H1 (cell line): ENCODE measurements around the gene PPP1R14C. TPM values are rescaled to one million over a fixed set of nuclear protein-coding genes. Genes with fewer than 3 reads are reported as not detected.

Experiments used
- CTCF ChIA-PET: fragments of 300-600 bp; sonication (Branson Sonifier 250); formaldehyde crosslinking; loops from one replicate; lab custom pipeline; 2021; ENCODE audit not compliant: partially characterized antibody; lab: Charles Lee
- POLR2A ChIA-PET: fragments of 300-600 bp; sonication (Branson Sonifier 250); formaldehyde crosslinking; loops from one replicate; lab custom pipeline; 2021; ENCODE audit warnings: inconsistent platforms; ENCODE audit not compliant: partially characterized antibody; lab: Charles Lee
- DNase-seq, 2 experiments: peaks; one replicate each; pipeline versions ENCODE4 v3.0.0 to v3.0.0-alpha.2; 2010 to 2022; ENCODE audit warnings: low spot score in 2 of 2, low read depth in 1 of 2, mixed read lengths in 1 of 2
- FAIRE-seq: peaks from 2 replicates; lab custom pipeline; 2011; peaks lifted over from hg19 to GRCh38; lab: Jason Lieb, UNC
- H2AFZ ChIP-seq: 2 replicates; pipeline ENCODE4 v1.8.1; 2012; ENCODE audit warnings: low read length, inconsistent platforms
- H2AK5ac ChIP-seq: 2 replicates; pipeline ENCODE4 v1.6.1; 2013; ENCODE audit warnings: low read depth, low read length
- H2BK120ac ChIP-seq: replicated peaks from 2 replicates; pipeline ENCODE3; 2013; ENCODE audit warnings: low read depth, low read length, inconsistent platforms
- H2BK12ac ChIP-seq: 2 replicates; pipeline ENCODE4 v1.6.1; 2013; ENCODE audit warnings: low read depth, low read length
- H2BK15ac ChIP-seq: 2 replicates; pipeline ENCODE4 v1.6.1; 2013; ENCODE audit warnings: low read length
- H2BK20ac ChIP-seq: 2 replicates; pipeline ENCODE4 v1.6.1; 2013; ENCODE audit warnings: low read length
- H2BK5ac ChIP-seq: 2 replicates; pipeline ENCODE4 v1.6.1; 2013; ENCODE audit warnings: low read depth, low read length
- H3K14ac ChIP-seq: 2 replicates; pipeline ENCODE4 v1.6.1; 2013; ENCODE audit warnings: inconsistent platforms; ENCODE audit not compliant: insufficient read length
- H3K18ac ChIP-seq: 2 replicates; pipeline ENCODE4 v1.6.1; 2013; ENCODE audit warnings: low read length; ENCODE audit errors: extremely low read depth
- H3K23ac ChIP-seq: 2 replicates; pipeline ENCODE4 v1.6.1; 2013; ENCODE audit warnings: inconsistent platforms; ENCODE audit not compliant: insufficient read length
- H3K23me2 ChIP-seq: 2 replicates; pipeline ENCODE4 v1.6.1; 2013; ENCODE audit warnings: low read depth, low read length
- H3K27ac ChIP-seq: 2 replicates; pipeline ENCODE4 v1.6.1; 2011; ENCODE audit warnings: low read depth, low read length, inconsistent platforms
- H3K27me3 ChIP-seq, 4 experiments: replicated peaks in 1 of 4; 1 replicate in 1 of 4; 2 replicates in 3 of 4; pipeline versions ENCODE4 v1.6.1 to v1.8.1; 2011 to 2013; ENCODE audit warnings: low read length in 3 of 4, mild to moderate bottlenecking in 3 of 4, inconsistent platforms in 2 of 4, mixed read lengths in 2 of 4, moderate library complexity in 1 of 4; ENCODE audit not compliant: control insufficient read depth in 3 of 4, insufficient read depth in 3 of 4; ENCODE audit errors: extremely low read depth in 1 of 4
- H3K36me3 ChIP-seq, 4 experiments: 2 replicates each; pipeline versions ENCODE4 v1.6.1 to v1.8.1; 2011 to 2013; ENCODE audit warnings: mild to moderate bottlenecking in 4 of 4, low read length in 3 of 4, moderate library complexity in 2 of 4, control low read depth in 1 of 4, inconsistent platforms in 1 of 4; ENCODE audit not compliant: insufficient read depth in 4 of 4, control insufficient read depth in 2 of 4
- H3K4ac ChIP-seq: replicated peaks from 2 replicates; pipeline ENCODE3; 2013; ENCODE audit warnings: low read length, low read depth, mixed read lengths, inconsistent platforms; ENCODE audit not compliant: insufficient read length
- H3K4me1 ChIP-seq, 4 experiments: replicated peaks in 1 of 4; 1 replicate in 1 of 4; 2 replicates in 3 of 4; pipeline versions ENCODE4 v1.6.1 to v1.8.1; 2011 to 2013; ENCODE audit warnings: low read length in 3 of 4, inconsistent platforms in 2 of 4, mixed read lengths in 1 of 4; ENCODE audit not compliant: insufficient read depth in 4 of 4, control insufficient read depth in 3 of 4
- H3K4me2 ChIP-seq, 2 experiments: 2 replicates each; pipeline versions ENCODE4 v1.6.1 to v1.8.1; 2011 to 2013; ENCODE audit warnings: low read depth in 2 of 2, low read length in 2 of 2, control low read depth in 1 of 2, inconsistent platforms in 1 of 2, mild to moderate bottlenecking in 1 of 2; ENCODE audit not compliant: insufficient read depth in 1 of 2
- H3K4me3 ChIP-seq, 4 experiments: fragments of 200-600, 300-600 bp in 1 of 4; sonication (generic), shearing (Covaris generic), sonication (Bioruptor Twin) in 1 of 4; 2 replicates each; pipeline versions ENCODE4 v1.5.1 to v1.8.1; 2011 to 2016; ENCODE audit warnings: low read length in 4 of 4, low read depth in 3 of 4, control low read depth in 2 of 4, inconsistent platforms in 2 of 4, mild to moderate bottlenecking in 2 of 4, mixed read lengths in 1 of 4, moderate library complexity in 1 of 4; ENCODE audit not compliant: insufficient read depth in 2 of 4; ENCODE audit errors: extremely low read depth in 1 of 4
- H3K56ac ChIP-seq: replicated peaks from 2 replicates; pipeline ENCODE3; 2013; ENCODE audit warnings: low read depth, mild to moderate bottlenecking, mixed read lengths, low read length, inconsistent platforms; ENCODE audit not compliant: insufficient read length
- H3K79me1 ChIP-seq: 2 replicates; pipeline ENCODE4 v1.6.1; 2013; ENCODE audit warnings: low read depth, low read length, control low read depth
- H3K79me2 ChIP-seq, 2 experiments: 2 replicates each; pipeline versions ENCODE4 v1.6.1 to v1.8.1; 2012 to 2013; ENCODE audit warnings: low read length in 2 of 2, mild to moderate bottlenecking in 2 of 2, inconsistent platforms in 1 of 2; ENCODE audit not compliant: insufficient read depth in 2 of 2, control insufficient read depth in 1 of 2
- H3K9ac ChIP-seq, 4 experiments: replicated peaks in 1 of 4; 1 replicate in 1 of 4; 2 replicates in 3 of 4; pipeline versions ENCODE4 v1.6.1 to v1.8.1; 2011 to 2013; ENCODE audit warnings: low read depth in 3 of 4, low read length in 3 of 4, control low read depth in 2 of 4, mild to moderate bottlenecking in 2 of 4, moderate library complexity in 2 of 4, inconsistent platforms in 1 of 4; ENCODE audit errors: extremely low read depth in 1 of 4
- H3K9me3 ChIP-seq, 2 experiments: 2 replicates each; pipeline versions ENCODE4 v1.6.1 to v1.8.1; 2012 to 2013; ENCODE audit warnings: mild to moderate bottlenecking in 2 of 2, moderate library complexity in 2 of 2, control low read depth in 1 of 2, inconsistent platforms in 1 of 2, low read depth in 1 of 2, low read length in 1 of 2, mixed read lengths in 1 of 2; ENCODE audit not compliant: insufficient read depth in 2 of 2
- H4K20me1 ChIP-seq, 2 experiments: replicated peaks in 1 of 2; 2 replicates each; pipeline versions ENCODE3 to v1.8.1; 2011 to 2013; ENCODE audit warnings: inconsistent platforms in 2 of 2, low read length in 2 of 2, mild to moderate bottlenecking in 1 of 2; ENCODE audit not compliant: insufficient read depth in 2 of 2, control insufficient read depth in 1 of 2
- H4K5ac ChIP-seq: 2 replicates; pipeline ENCODE4 v1.6.1; 2013; ENCODE audit warnings: low read length, low read depth, mixed read lengths, inconsistent platforms; ENCODE audit not compliant: insufficient read length
- H4K8ac ChIP-seq: 2 replicates; pipeline ENCODE4 v1.8.0; 2013; ENCODE audit warnings: mild to moderate bottlenecking, moderate library complexity, low read length, inconsistent platforms; ENCODE audit not compliant: insufficient read depth; ENCODE audit errors: extremely low read depth
- H4K91ac ChIP-seq: replicated peaks from 2 replicates; pipeline ENCODE3; 2013; ENCODE audit warnings: low read length, mixed read lengths, inconsistent platforms; ENCODE audit not compliant: insufficient read length
- CTBP2 ChIP-seq: IDR thresholded peaks from 2 replicates; pipeline ENCODE4 v1.7.0; 2011; ENCODE audit warnings: borderline replicate concordance, mild to moderate bottlenecking, moderate library complexity, mixed read lengths, low read length; ENCODE audit not compliant: insufficient read depth, insufficient read length
- EP300 ChIP-seq, 2 experiments: IDR thresholded peaks; 1 replicate in 1 of 2; 2 replicates in 1 of 2; pipeline ENCODE4 v1.6.1; 2011 to 2012; ENCODE audit warnings: low read depth in 2 of 2, low read length in 2 of 2, mild to moderate bottlenecking in 2 of 2, borderline replicate concordance in 1 of 2, inconsistent platforms in 1 of 2, moderate library complexity in 1 of 2
- EZH2 ChIP-seq: fragments of 200-600 bp; sonication (generic); IDR thresholded peaks from 2 replicates; pipeline ENCODE4 v1.7.1; 2012; ENCODE audit warnings: low read depth, mild to moderate bottlenecking, moderate library complexity, low read length, inconsistent platforms; ENCODE audit not compliant: severe bottlenecking
- KDM1A ChIP-seq: fragments of 200-600, 300-600 bp; sonication (generic); IDR thresholded peaks from 2 replicates; pipeline ENCODE4 v1.7.1; 2016; ENCODE audit warnings: mild to moderate bottlenecking, low read length, borderline replicate concordance
- NANOG ChIP-seq: IDR thresholded peaks from 2 replicates; pipeline ENCODE4 v1.6.1; 2011; ENCODE audit warnings: low read length, low read depth, mild to moderate bottlenecking, inconsistent platforms; ENCODE audit not compliant: insufficient read depth, poor library complexity, severe bottlenecking
- RAD21 ChIP-seq, 2 experiments: IDR thresholded peaks in 1 of 2; conservative IDR thresholded peaks in 1 of 2; 2 replicates each; pipeline ENCODE4 v1.6.1; 2011; ENCODE audit warnings: low read depth in 2 of 2, low read length in 2 of 2, improper control_type of control experiment in 1 of 2, inconsistent platforms in 1 of 2, mild to moderate bottlenecking in 1 of 2, moderate library complexity in 1 of 2
- SP1 ChIP-seq: IDR thresholded peaks from 2 replicates; pipeline ENCODE4 v1.6.1; 2011; ENCODE audit warnings: low read depth, low read length
- WGBS, 2 experiments: shearing (Covaris generic) in 1 of 2; methylation state at CpG; one replicate each; pipeline versions ENCODE4 v1.1.6 to v1.1.7; 2013 to 2015; ENCODE audit warnings: low lambda C conversion rate in 2 of 2, mixed read lengths in 2 of 2, inconsistent platforms in 1 of 2, low coverage in 1 of 2, missing lambda C conversion rate in 1 of 2; ENCODE audit not compliant: insufficient replicate concordance in 2 of 2, insufficient coverage in 1 of 2, insufficient read length in 1 of 2; ENCODE audit errors: extremely low coverage in 1 of 2, missing lambda C conversion rate in 1 of 2; 5-methylcytosine and 5-hydroxymethylcytosine counted together
- polyA plus RNA-seq, 7 experiments: library from polyadenylated mRNA; depleted of rRNA in 3 of 7; stranded (reverse) in 5 of 7; unstranded in 2 of 7; fragments of >200 nt in 5 of 7; fragments of 200-250 nt in 2 of 7; gene quantifications; 1 replicate in 5 of 7; 2 replicates in 1 of 7; 4 replicates in 1 of 7; pipeline versions ENCODE4 v1.2.1 to v1.2.3, GENCODE V29; 2011 to 2013; ENCODE audit warnings: missing spikeins in 2 of 7, mixed read lengths in 2 of 7
- total RNA-seq: library from RNA; stranded (reverse); fragmentation: NEBNext Ultra II Directional; extraction: Animal tissue kit (Norgen Biotek cat#: 25700); gene quantifications from 2 replicates; pipeline ENCODE4 v1.2.1, GENCODE V29; 2021

PPP1R14C gene
- total and polyA plus RNA-seq, 2 of the 8 experiments (the other 6 are each of a cell fraction or from before 2014, with no cell fraction given) = 0.30 to 0.61 TPM

DNA sequence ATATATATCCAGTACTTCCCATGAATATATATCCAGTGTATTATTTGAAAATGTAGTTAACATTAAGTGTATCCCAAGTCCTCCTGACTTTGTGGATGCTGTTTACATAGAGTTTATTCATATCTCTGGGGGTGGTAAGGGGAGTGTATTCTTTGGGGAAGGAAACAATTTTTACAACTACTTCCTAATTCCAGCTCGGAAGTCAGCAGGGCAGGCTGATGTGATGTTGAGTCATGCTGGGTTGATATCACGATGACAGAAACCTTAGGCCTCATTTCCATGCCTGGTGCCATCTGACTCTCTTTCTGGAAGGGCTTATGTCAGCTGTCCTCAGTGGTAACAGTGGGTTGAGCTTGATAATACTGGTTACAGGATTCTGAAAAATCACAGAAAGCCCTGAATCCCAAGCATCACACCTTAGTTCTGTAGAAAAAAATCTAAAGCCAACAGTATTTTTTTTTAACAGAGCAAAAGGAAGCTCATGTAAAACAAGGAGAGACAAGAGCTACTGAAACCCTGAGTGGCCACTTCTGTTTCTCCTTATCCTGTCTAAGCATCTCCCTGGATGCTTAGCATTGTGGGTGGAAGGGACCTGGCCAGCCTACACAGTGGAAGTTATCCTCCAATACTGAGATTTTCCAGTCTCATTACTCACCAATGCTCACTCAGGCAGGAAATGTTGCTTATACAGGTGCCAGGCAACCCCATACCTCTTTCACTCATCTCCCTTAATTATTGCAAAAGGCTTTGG lies 150.8 kb downstream of the PPP1R14C start:
- Histone ChIP-seq H3K79me1 (no peaks in the 10 kb centered on the region), H4K5ac (no peak overlapping the region), H3K23me2 (no peaks in the 10 kb centered on the region), H3K18ac (no peak overlapping the region), H3K14ac (no peak overlapping the region), H2AK5ac (no peak overlapping the region), H3K4me1 (no peaks in the 10 kb centered on the region), H2BK5ac (no peak overlapping the region), H3K56ac (no peak overlapping the region), H2BK120ac (no peak overlapping the region), H3K27ac (no peak overlapping the region), H2BK15ac (no peak overlapping the region), H3K4me3 (no peak overlapping the region), H3K36me3 (no peaks in the 10 kb centered on the region), H2BK20ac (no peak overlapping the region), H2AFZ (no peak overlapping the region), H3K23ac (no peak overlapping the region), H3K9me3 (peaks cover 18 to 25% of the 10 kb centered on the region in 2 experiments), H3K4me2 (no peak overlapping the region), H4K8ac (no peak overlapping the region), H3K4ac (no peak overlapping the region), H3K9ac (no peak overlapping the region), H3K79me2 (no peaks in the 10 kb centered on the region), H3K27me3 (no peaks in the 10 kb centered on the region), H2BK12ac (no peak overlapping the region), H4K20me1 (no peaks in the 10 kb centered on the region), H4K91ac (no peak overlapping the region)
- POLR2A ChIA-PET = no interaction called here
- DNase-seq (no peak), FAIRE-seq (no peak)
- CTCF ChIA-PET = interaction anchor here (1.0 to 1.1 kb wide), 3 partner anchors 9 to 35 kb away, joined by 3 to 4 read pairs (median 4); no protein-coding TSS in a partner anchor
- TF ChIP-seq SP1 (no peak), EZH2 (no peak), CTBP2 (no peak), EP300 (IDR thresholded peaks at IDR 0.05; ENCODE audit: borderline replicate concordance in 1 of 2, low read depth in 2 of 2, low read length in 2 of 2) (no peak), NANOG (no peak), RAD21 (IDR thresholded peaks at IDR 0.05 in 1 of 2, conservative IDR thresholded peaks at IDR 0.05 in 1 of 2; ENCODE audit: low read depth in 2 of 2, low read length in 2 of 2) (no peak), KDM1A (no peak)
- WGBS, 2 experiments = 84% methylated on average over 2 of the region's 2 CpGs; no CpG with 5 or more reads in 1 of the 2 experiments
